HG03460 (cell line): ENCODE data around the gene RAPGEF6.
A peak's percentile ranks its signal among the peaks of the same experiment; 100 is the strongest.
"Not testable (repeated sequence)": the region's sequence is repeated elsewhere in the genome, so short reads cannot be mapped to it uniquely, and the experiment has no call there.

Source experiments
- ATAC-seq: cut with Tn5 transposase; IDR thresholded peaks from one replicate; pipeline ENCODE4 v1.9.1; 2021; ENCODE audit not compliant: unreplicated experiment

The RAPGEF6 gene, protein sequence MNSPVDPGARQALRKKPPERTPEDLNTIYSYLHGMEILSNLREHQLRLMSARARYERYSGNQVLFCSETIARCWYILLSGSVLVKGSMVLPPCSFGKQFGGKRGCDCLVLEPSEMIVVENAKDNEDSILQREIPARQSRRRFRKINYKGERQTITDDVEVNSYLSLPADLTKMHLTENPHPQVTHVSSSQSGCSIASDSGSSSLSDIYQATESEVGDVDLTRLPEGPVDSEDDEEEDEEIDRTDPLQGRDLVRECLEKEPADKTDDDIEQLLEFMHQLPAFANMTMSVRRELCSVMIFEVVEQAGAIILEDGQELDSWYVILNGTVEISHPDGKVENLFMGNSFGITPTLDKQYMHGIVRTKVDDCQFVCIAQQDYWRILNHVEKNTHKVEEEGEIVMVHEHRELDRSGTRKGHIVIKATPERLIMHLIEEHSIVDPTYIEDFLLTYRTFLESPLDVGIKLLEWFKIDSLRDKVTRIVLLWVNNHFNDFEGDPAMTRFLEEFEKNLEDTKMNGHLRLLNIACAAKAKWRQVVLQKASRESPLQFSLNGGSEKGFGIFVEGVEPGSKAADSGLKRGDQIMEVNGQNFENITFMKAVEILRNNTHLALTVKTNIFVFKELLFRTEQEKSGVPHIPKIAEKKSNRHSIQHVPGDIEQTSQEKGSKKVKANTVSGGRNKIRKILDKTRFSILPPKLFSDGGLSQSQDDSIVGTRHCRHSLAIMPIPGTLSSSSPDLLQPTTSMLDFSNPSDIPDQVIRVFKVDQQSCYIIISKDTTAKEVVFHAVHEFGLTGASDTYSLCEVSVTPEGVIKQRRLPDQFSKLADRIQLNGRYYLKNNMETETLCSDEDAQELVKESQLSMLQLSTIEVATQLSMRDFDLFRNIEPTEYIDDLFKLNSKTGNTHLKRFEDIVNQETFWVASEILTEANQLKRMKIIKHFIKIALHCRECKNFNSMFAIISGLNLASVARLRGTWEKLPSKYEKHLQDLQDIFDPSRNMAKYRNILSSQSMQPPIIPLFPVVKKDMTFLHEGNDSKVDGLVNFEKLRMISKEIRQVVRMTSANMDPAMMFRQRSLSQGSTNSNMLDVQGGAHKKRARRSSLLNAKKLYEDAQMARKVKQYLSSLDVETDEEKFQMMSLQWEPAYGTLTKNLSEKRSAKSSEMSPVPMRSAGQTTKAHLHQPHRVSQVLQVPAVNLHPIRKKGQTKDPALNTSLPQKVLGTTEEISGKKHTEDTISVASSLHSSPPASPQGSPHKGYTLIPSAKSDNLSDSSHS (N-terminal part only)

DNA sequence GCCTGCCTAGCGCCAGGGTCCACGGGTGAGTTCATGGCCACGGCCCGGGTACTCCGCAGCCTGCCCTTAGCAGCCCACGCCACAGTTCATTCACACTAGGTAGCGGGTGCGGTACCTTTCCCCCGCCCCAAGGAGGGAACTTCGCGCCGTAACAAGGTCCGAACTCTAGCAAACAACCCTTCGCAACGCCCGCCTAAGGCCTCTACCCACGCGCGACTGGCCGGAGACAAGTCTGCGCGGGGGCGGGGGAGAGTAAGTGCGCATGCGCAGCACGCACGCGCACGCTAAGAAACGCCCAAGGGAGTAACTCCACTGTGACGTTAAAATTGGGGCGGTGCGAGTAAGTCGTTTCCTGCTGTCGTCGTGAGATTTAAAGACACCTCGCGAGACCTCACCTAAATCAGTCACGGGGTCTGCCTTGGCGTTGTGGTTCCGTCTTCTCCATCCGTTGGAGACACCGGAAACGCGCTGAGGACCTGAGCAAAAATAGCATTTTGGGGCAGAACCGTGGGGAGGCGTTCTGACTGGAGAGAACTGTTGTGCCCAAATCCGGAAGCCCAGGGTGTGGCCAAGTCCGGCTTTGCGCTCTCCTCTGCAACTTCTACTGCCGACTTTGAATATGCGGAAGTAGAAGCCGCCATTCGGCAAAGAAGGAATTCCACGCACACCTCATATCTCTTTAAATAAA, at the start of gene RAPGEF6:
Gene RAPGEF6 (minus strand): TSS at position 234 of the 688 bp plus-strand sequence. CDS start 199 bp downstream, at position 35.
- peak; percentile 87 for ATAC-seq

DNA sequence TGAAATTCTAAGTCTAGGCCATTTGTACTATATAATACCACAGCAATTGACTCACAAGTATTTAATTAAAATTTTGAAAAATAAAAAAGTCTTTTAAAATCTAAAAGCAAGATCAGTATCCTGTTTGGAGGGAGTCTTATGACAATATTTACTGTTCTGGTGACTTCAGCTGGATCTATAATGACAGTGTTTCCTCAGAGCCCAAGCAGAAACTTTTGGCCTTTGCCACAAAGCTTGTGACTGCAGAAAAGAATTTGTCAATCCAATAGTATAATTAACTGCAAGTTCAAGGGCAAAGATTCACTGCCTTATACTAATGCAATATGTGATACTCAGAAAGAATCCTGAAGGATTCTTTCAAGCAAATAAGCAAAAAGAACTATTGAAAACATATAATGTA, 49.6 kb upstream of the RAPGEF6 start:
- no peak for ATAC-seq

DNA sequence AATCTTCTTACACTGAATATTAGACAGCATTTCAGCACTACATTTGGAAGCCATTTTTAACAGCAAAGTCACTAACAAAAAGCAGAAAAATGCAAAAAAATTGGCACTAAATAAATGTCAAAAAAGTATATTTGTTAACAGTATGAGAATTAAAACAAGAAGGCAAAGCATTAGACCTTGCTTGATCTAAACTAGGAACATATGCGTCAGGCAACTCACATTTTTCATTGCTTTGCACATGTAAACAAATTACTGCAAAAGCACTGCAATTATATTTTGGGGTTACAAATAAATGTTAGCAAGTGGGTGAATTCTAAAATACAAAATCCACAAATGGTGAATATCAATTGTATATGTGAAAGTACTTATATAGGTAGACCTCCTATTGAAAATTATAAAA, 49.0 kb upstream of the RAPGEF6 start:
- ATAC-seq: no peak

DNA sequence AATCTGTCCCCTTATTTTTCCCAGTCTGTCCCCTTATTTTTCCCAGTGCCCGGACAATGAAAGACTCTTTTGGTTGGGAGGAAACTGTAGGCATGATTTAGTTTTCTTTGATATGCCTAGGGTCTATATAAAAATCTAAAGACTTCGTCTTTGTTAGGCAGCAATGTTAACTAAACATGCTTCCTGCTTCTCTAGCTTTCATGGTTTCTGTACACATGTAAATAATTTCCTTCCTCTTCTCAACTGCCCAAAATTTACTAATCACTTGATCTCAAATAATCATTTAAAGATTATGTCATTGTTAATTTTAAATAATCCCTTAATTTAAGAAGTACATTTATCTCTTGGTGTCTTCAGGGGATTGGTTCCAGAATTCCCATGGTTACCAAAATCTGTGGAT, 47.8 kb upstream of the RAPGEF6 start:
- no peak for ATAC-seq

DNA sequence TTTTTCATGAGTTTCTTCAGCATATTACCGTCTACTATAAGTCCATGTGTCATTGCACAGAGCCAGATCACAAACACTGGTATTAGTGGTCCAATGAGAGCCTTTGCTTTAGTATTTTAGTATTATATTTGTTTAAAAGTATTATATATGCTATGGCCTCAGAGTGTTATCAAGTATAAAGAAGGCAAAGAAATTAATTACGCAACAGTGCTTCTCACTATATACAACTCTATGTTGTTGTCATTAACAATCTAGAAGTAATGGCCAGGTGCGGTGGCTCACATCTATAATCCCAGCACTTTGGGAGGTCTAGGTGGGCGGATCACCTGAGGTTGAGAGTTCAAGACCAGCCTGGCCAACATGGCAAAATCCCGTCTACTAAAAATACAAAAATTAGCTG, 47.1 kb upstream of the RAPGEF6 start:
- ATAC-seq: no peak

DNA sequence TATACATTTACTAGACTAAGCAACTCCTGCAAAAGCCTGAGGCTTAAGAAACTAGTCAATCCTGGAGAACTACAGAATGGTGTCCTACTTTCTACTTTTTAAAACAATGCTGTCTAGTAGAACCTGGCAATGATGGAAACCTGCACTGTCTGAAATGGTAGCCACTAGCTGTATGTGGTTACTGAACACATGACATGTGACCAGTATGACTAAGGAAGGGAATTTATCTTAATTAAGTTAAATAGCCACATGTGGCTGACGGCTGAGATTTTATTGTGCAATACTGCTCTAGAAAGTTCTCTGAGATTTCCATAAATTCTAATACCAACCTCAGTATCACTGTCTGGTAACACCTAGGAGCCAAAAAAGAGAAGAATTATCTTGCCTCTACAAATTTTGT, 44.9 kb upstream of the RAPGEF6 start:
- no peak for ATAC-seq

DNA sequence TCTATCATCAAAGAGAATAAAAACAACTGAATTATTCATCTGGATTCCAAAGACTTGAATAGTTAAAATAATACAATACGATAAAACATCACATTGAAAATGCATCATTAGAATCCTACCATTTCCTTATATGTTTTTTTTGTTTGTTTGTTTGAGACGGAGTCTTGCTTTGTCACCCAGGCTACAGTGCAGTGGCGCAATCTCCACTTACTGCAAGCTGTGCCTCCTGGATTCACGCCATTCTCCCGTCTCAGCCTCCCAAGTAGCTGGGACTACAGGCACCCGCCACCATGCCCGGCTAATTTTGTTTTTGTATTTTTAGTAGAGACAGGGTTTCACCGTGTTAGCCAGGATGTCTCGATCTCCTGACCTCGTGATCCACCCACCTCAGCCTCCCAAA, 43.2 kb upstream of the RAPGEF6 start:
- ATAC-seq: not testable (repeated sequence)

DNA sequence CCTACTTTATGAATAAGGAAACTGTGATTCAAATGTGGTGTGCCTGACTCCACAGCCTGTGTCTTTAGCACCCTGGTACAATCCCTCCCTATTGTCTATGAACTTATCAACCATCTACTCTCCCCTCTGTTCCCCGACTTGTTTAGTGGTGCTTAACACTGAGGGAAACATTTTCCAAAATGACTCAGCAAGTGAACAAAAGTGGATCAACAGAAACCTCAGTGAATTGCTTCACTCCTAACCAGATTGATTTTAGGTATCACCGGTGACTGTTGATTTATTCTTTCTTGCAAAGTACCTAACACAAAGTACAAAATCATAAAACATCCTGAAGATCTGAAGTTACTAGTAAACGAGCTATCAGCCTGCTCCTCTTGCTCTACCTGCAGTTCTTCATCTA, 42.1 kb upstream of the RAPGEF6 start:
- no peak for ATAC-seq

DNA sequence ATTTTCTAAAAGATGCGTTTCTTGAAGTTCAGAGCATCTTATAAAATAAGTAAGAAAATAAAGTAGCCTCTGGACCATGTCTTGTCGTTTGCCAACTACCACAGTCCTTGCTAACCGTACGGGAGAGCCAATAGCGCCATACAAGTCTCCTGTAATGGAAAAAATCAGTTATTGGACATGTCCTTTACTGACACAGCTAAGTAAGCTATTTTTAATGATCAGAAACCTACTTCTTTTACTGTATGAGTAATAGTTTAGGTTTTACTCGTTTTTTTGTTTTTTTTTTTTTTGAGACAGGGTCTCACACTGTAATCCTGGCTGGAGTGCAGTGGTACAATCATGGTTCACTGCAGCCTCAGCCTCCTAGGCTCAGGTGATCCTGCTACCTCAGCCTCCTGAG, 37.7 kb upstream of the RAPGEF6 start:
- ATAC-seq: peak; percentile 6

DNA sequence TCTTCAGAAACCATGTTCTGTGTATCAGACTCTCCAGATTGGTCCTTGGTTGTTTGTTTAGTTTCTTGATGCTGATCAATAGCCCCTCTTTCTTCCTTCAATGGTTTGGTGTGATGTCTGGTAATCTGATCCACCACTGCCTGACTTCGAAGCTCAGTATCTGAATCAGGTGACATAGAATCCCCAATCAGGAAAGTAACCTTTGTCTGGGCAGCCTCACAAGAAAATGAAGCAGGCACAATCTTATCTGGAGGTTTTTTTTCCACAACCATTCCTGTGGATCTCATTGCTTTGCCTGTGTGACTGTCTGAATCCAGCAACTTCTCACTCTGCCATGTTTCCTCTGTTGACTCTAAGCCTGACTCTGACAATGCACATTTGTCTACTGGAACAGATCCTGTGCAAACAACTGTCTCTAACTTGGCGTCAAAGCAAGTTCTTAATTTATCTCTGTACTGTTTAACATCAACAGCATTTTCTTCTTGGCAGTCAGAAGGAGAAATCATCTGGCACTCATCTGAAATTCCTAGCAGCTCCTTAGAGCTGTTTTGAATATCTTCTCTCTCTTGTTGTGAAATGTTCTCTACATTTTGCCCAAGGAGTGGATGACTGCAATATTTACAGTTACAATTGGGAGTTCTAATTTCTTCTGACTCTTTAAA, 37.1 kb upstream of the RAPGEF6 start:
- ATAC-seq: no peak

DNA sequence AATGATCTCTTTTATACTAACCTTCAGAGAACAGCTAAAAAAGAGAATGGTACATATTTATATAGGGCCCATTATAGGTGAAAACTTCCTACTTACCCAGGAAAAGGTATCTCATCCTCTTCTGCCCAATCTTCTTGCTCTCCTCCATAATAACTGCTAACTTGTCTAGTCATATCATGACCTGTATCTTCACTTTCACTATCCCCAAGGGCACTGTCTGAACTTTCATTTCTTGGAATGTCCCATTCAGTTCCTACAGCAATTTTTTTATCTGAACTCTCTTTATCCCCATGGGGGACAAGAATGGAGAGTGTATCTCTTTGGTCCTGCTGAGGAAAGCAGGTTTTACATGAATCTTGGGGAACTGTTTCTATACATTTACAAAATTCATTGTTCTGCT, 36.4 kb upstream of the RAPGEF6 start:
- no peak for ATAC-seq

DNA sequence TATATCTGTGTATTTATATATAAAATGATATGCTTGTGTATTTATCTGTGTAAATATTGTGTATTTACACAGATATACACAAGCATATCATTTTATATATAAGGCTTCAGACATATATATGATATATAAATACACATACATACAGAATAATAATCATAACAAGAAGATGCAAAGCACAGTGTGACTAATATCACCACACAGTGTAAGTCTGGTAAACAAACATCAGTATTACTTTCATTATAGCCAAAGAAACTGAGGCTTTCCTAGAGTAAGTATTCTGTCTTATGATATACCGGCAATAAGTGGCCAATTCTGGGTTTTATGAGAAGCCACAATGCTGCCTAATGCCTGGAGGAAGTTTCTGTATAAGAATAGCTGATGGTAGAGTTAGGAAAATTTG, 29.9 kb upstream of the RAPGEF6 start:
- no peak for ATAC-seq

DNA sequence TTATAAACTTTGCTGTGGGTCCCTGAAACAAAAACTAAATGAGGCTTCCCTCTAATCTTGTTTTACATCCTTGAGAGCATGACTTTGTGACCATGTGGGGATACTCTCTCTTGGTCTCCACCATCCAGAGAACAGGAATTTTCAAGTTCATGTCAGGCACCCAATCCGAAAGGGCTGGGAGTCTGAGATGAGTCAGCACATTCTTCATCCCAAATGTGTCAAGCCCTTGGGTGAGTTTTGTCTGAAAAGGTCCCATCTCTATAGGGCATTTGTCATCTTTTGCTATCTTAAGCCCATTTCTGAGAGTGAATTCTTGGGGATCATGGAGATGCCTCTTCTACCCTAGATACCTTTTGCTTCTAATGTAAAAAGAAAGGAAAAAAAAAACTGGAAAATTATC, 26.9 kb upstream of the RAPGEF6 start:
- ATAC-seq: no peak

DNA sequence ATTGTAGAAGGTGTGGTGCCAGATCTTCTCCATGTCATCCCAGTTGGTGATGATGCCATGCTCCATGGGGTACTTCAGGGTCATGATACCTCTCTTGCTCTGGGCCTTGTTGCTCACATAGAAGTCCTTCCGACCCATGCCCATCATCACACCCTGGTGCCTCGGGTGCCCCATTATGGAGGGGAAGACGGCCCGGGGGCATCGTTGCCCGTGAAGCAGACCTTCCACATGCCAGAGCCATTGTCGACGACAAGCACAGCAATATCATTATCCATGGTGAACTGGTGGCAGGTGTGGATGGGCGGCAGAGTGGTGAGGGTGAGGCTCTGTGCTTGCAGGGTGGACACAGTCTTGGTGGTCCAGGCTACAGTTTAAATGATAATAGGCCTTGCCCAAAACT, 24.8 kb upstream of the RAPGEF6 start:
- no peak for ATAC-seq

DNA sequence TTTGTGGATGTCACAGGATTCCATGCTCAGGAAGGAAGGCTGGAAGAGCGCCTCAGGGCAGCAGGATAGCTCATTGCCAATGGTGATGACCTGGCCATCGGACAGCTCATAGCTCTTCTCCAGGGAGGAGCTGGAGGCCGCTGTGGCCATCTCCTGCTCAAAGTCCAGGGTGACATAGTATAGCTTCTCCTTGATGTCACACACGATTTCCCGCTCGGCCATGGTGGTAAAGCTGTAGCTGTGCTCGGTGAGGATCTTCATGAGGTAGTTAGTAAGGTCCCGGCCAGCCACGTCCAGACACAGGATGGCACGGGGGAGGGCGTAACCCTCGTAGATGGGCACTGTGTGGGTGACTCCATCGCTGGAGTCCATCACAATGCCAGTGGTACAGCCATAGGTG, 24.3 kb upstream of the RAPGEF6 start:
- no peak for ATAC-seq

DNA sequence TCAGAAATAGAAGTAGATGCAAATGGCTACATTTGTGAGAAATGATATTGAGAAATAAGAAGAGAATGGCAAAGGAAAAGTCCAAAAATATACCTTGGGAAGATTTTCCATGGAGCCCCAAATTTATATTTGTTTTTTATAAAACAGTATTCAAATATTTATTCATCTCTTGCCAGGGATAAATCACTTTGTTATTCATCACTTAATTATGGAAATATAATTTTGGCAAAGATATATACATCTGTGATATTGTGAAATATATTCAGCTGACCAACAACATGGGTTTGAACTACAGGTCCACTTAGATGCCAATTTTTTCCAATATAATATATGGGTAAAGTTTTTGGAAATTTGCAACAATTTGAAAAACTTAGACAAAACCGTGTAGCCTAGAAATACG, 19.7 kb upstream of the RAPGEF6 start:
- ATAC-seq: no peak

DNA sequence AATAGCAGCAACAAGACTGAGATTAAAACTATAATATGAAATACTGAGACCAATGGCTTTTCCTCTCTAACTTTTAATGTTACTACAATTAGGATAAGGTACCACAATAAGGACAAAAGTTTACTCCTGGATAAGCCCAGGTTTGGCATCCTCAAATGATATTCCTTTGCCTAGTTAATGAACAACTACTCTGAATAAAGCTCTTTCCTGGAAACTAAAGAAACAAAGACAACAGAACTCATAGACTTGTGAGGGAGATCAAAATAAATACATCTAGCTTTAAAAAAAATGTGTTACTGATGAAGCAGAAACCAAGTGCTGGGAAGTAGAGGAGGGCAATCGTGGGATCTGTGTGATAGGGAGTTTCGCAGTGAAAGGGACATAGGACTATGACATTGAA, 19.3 kb upstream of the RAPGEF6 start:
- no peak for ATAC-seq

DNA sequence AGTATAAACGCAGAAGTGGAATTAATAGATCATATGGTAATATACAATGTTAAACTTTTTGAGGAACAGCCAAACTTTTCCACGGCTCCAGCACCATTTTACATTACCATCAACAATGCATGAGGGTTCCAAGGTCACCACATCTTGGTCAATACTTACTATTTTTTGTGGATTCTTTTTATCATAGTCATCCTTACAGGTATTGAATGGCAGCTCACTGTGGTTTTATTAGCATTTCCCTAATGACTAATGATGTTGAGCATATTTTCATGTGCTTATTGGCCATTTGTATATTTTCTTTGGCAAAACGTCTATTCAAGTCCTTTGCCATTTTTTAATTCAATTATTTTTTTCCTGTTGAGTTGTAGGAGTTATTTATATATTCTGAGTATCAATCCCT, 14.1 kb upstream of the RAPGEF6 start:
- ATAC-seq: no peak

DNA sequence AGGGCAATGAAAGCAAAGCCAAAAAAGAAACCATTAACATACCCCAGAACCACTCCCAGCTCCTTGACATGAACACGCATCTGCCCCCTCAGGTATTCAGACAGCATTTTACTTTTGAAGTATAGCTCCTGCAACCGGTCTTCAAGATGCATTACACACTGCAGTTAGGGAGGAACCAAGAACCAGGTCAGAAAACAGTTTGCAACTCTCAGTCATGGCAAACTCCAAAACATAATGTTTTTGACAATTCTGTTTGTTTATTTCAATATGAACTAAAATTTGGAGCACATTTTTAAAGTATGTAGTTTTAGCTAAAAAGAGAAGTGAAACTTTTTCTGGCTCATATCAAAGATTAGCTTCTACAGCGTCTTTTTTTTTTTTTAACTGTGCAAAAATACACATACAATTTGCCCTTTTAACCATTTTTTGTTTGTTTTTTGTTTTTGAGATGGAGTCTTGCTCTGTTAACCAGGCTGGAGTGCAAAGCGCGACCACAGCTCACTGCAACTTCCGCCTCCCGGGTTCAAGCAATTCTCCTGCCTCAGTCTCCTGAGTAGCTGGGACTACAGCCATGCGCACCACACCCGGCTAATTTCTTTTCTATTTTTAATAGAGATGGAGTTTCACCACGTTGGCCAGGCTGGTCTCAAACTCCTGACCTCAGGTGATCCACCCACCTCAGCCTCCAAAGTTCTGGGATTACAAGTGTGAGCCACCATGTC, 12.2 kb upstream of the RAPGEF6 start:
- peak; percentile 72 for ATAC-seq

DNA sequence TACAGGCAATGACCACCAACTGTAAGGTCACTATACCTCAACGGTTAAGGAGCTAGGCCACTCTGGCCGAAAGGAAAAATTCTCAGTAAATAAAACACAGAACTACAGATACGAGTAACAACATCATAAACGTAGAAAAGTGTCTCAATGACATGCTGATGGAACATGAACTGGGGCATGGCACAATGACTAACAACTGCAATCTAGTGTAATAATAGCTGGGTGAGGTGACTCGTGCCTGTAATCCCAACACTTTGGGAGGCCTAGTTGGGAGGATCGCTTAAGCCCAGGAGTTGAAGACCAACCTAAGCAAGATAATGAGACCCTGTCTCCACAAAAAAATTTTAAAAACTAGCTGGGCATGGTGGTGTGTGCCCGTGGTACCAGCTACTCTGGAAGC, 9.8 kb upstream of the RAPGEF6 start:
- no peak for ATAC-seq
